Muscle layer of duodenum (tissue), 2 donors: ENCODE measurements around the gene VASP.

ENCODE experiments used
- H3K27ac ChIP-seq: one replicate; pipeline ENCODE4 v1.7.0; 2013; ENCODE audit warnings: mild to moderate bottlenecking, low read length
- H3K27me3 ChIP-seq: one replicate; pipeline ENCODE4 v1.7.0; 2013; ENCODE audit warnings: low read depth, mild to moderate bottlenecking, control low read depth, low read length
- H3K36me3 ChIP-seq, 2 donors: one replicate each; pipeline ENCODE4 v1.7.0; 2013; ENCODE audit warnings: low read length in 2 of 2, control low read depth in 1 of 2, mild to moderate bottlenecking in 1 of 2; ENCODE audit not compliant: insufficient read depth in 2 of 2, control insufficient read depth in 1 of 2
- H3K4me1 ChIP-seq, 2 donors: one replicate each; pipeline ENCODE4 v1.7.0; 2013; ENCODE audit warnings: low read length in 2 of 2, mild to moderate bottlenecking in 2 of 2, control low read depth in 1 of 2, moderate library complexity in 1 of 2; ENCODE audit not compliant: insufficient read depth in 2 of 2, control insufficient read depth in 1 of 2
- H3K4me3 ChIP-seq, 2 donors: one replicate each; pipeline ENCODE4 v1.7.0; 2013; ENCODE audit warnings: low read length in 2 of 2, low read depth in 1 of 2, mild to moderate bottlenecking in 1 of 2
- H3K9me3 ChIP-seq, 2 donors: one replicate each; pipeline ENCODE4 v1.7.0; 2013; ENCODE audit warnings: low read length in 2 of 2, control low read depth in 1 of 2, mild to moderate bottlenecking in 1 of 2; ENCODE audit not compliant: control insufficient read depth in 1 of 2
- donor health status: healthy.

VASP gene

GRCh38 chr19:45499196-45500180 is 7.8 kb upstream of the VASP start:
- Histone ChIP-seq H3K36me3 (no peaks in the 10 kb centered on the region), H3K4me1 (peaks cover 0 to 35% of the 10 kb centered on the region in 2 donors), H3K27ac (no peak overlapping the region), H3K4me3 (peak overlapping the region in 1 of 2 donors; percentile 59), H3K9me3 (no peaks in the 10 kb centered on the region), H3K27me3 (peaks cover 15% of the 10 kb centered on the region)

- H3K27ac ChIP-seq = no peak overlapping the region
- H3K27me3 ChIP-seq = peaks cover 6% of the 10 kb centered on the region
- no peaks in the 10 kb centered on the region for H3K9me3 ChIP-seq
- no peak overlapping the region for H3K4me3 ChIP-seq
- peaks cover 0 to 31% of the 10 kb centered on the region in 2 donors for H3K4me1 ChIP-seq
- no peaks in the 10 kb centered on the region for H3K36me3 ChIP-seq
Measured at GRCh38 chr19:45500918-45501729, 6.2 kb upstream of the VASP start.

GRCh38 chr19:45501730-45502014 is 5.6 kb upstream of the VASP start:
- no peaks in the 10 kb centered on the region for H3K9me3 ChIP-seq
- peaks cover 5% of the 10 kb centered on the region for H3K27me3 ChIP-seq
- H3K36me3 ChIP-seq = no peaks in the 10 kb centered on the region
- H3K4me3 ChIP-seq = no peak overlapping the region
- no peak overlapping the region for H3K27ac ChIP-seq
- H3K4me1 ChIP-seq = peaks cover 0 to 26% of the 10 kb centered on the region in 2 donors

- Histone ChIP-seq H3K27me3 (peaks cover 5% of the 10 kb centered on the region), H3K9me3 (no peaks in the 10 kb centered on the region), H3K4me1 (peaks cover 0 to 26% of the 10 kb centered on the region in 2 donors), H3K4me3 (no peak overlapping the region), H3K27ac (no peak overlapping the region), H3K36me3 (no peaks in the 10 kb centered on the region)
Measured at GRCh38 chr19:45502111-45502510, 5.2 kb upstream of the VASP start.

DNA sequence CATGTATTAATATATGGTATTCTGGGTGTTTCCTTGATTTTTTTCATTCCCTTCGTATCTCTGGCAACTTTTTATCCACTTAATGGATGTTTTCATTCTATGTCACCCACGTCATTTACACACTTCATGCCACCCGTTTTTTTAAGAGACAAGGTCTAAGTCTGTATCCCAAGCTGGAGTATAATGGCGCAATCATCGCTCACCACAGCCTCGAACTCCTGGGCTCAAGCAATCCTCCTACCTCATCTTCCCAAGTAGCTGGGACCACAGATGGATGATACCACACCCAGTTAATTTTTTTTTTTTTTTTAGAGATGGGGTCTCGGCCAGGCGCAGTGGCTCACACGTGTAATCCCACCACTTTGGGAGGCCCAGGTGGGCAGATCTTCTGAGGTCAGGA is 3.4 kb upstream of the VASP start:
- Histone ChIP-seq H3K27ac (no peak overlapping the region), H3K4me3 (no peak overlapping the region), H3K4me1 (peaks cover 0 to 15% of the 10 kb centered on the region in 2 donors), H3K27me3 (peaks cover 5% of the 10 kb centered on the region), H3K9me3 (no peaks in the 10 kb centered on the region), H3K36me3 (no peaks in the 10 kb centered on the region)

- Histone ChIP-seq H3K4me1 (peaks cover 0 to 12% of the 10 kb centered on the region in 2 donors), H3K9me3 (no peaks in the 10 kb centered on the region), H3K4me3 (no peak overlapping the region), H3K27me3 (no peaks in the 10 kb centered on the region), H3K27ac (no peak overlapping the region), H3K36me3 (no peaks in the 10 kb centered on the region)
Measured at GRCh38 chr19:45505151-45505995, 1.9 kb upstream of the VASP start.

DNA sequence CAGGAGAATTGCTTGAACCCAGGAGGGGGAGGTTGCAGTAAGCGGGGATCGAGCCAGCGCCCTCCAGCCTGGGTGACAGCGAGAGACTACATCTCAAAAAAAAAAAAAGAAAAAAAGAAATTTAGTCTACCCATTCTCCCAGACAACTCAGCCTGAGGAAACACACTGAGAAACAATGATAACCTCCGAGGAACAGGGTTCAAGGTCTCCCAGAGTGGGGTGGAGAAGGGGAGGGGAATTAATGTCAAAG is 1.4 kb upstream of the VASP start:
- Histone ChIP-seq H3K27me3 (no peaks in the 10 kb centered on the region), H3K9me3 (no peaks in the 10 kb centered on the region), H3K27ac (peak overlapping the region; percentile 84), H3K4me1 (peaks cover 1 to 13% of the 10 kb centered on the region in 2 donors), H3K4me3 (peak overlapping the region; percentile 96 to 97), H3K36me3 (no peaks in the 10 kb centered on the region)

GRCh38 chr19:45506246-45506988 is 862 bp upstream of the VASP start:
- H3K4me1 ChIP-seq = peaks cover 3 to 17% of the 10 kb centered on the region in 2 donors

DNA sequence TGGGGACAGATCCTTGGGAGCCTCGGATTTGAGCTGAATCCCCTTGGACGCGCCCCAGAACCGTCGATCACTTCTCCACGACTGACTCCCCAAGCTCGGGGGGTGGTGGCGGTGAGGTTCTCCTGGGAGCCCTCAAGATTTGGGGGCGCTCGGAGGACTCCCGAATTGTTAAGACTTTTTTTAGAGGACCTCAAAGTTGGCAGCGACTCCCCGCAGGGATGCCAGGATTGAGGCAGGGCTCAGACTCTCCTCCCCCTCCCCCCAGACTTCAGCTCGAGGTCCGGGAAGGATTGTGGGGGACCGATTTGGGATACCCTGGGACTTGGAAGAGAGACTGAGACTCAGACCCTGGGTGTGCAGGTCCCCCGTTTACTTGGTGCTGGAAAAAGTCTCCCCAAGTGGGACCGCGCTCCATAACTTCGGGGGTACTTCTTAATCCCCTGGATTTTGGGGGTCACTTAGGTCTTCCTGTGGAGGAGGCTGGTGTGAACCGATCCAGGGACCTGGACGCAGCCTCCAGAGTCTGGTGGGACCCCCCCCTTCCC is 665 bp downstream of the VASP start:
- Histone ChIP-seq H3K36me3 (no peaks in the 10 kb centered on the region), H3K4me1 (peaks cover 3 to 26% of the 10 kb centered on the region in 2 donors), H3K4me3 (peak overlapping the region; percentile 96 to 97), H3K27me3 (no peaks in the 10 kb centered on the region), H3K9me3 (no peaks in the 10 kb centered on the region), H3K27ac (peak overlapping the region; percentile 96)

More at GRCh38 chr19:45506246-45506988, 862 bp upstream of the VASP start:
- Histone ChIP-seq H3K36me3 (no peaks in the 10 kb centered on the region), H3K27ac (peak overlapping the region; percentile 96), H3K27me3 (no peaks in the 10 kb centered on the region), H3K4me3 (peak overlapping the region; percentile 96 to 97), H3K9me3 (no peaks in the 10 kb centered on the region)

DNA sequence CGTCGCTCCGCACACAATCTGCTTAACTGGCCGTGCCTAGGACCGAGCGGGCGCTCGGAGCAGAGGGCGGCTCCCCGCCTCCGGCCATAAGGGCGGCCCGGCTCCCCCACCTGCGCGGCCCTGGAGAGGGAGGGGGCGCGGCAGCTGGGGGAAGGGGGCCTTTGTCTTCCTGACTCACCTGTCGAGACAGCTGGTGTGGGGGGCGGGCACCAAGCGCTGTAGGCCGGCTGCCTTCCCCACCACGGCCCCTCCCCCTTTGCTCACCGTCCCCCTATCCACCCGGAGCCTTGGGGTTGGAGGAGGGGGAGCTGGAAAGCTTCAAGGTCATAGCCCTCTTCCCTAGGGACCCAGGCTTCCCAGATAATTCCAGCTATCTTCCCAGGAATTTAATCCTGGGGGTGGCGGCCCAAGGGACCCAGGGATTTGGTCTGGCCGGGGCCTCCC is 1.2 kb downstream of the VASP start:
- peaks cover 3 to 26% of the 10 kb centered on the region in 2 donors for H3K4me1 ChIP-seq
- H3K27ac ChIP-seq = peak overlapping the region; percentile 96
- no peaks in the 10 kb centered on the region for H3K9me3 ChIP-seq
- no peaks in the 10 kb centered on the region for H3K36me3 ChIP-seq
- H3K27me3 ChIP-seq = no peaks in the 10 kb centered on the region
- H3K4me3 ChIP-seq = peak overlapping the region; percentile 96 to 97
